ENCODE data around the gene MBTD1. TPM values are rescaled to one million over a fixed set of nuclear protein-coding genes. Genes with fewer than 3 reads are reported as not detected.

The MBTD1 gene
- total and polyA plus RNA-seq, 9 of the 15 experiments (the other 6 are each of a cell fraction or from before 2014, with no cell fraction given) = 2.1 to 26.3 (median 13.3) TPM

DNA sequence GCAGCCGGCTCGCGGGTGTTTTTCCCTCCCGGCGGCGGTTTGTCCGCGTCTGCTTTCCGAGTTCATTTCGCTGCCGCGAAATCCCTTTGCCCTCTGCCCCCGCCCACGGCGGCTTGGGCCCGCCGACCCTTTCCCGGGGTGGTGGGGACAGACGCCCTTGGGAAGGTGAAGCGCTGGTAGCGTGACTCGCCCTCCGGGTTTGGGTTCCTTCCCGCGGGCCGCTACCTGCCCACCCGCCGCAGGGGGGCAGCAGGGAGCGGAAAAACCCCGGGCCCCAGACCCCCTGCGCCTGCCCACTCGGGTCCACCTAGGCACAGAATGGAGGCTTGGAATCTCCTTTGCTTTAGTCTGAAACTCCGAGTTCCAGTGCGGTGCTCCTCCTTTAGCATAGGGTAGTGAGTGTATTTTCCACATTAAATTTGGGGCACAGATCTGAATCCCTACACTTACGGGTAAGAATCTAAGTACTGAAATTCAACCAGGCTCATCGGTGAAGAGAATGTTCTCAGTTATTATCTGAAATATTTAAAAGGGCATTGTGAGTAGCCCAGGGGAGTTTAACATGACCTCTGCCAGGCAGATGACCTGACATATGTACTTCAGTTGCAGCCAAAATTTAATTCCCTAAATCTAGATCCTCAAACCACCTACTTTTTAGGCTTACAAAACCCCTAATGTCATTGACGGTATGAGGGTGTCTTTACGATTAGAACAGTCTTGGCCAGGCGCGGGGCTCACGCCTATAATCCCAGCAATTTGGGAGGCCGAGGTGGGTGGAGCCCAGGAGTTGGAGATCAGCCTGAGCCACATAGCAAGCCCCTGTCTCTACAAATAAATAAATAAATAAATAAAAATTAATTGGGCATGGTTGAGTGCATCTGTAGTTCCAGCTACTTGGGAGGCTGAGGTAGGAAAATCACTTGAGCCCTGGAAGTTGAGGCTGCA lies 92.6 kb downstream of the MBTD1 start (continued):
- TF ChIP-seq NFIC (IDR thresholded peaks at IDR 0.05) (0 out of 2 replicates have a peak, but pooled peaks have one; percentile 4), HCFC1 (IDR thresholded peaks at IDR 0.05; ENCODE audit: low read depth, low read length) (peak; percentile 15; the same call in 1 of the 2 replicates), ARNT (IDR thresholded peaks at IDR 0.05) (no peak), SIX5 (IDR thresholded peaks at IDR 0.05; ENCODE audit: borderline replicate concordance in 1 of 2, insufficient read depth in 1 of 2, low read depth in 1 of 2, low read length in 2 of 2) (no peak), RNF2 (IDR thresholded peaks at IDR 0.05) (no peak), ZNF507 (tag; conservative IDR thresholded peaks at IDR 0.05) (no peak), TCF7 (IDR thresholded peaks at IDR 0.05; ENCODE audit: borderline replicate concordance) (no peak), FOS (IDR thresholded peaks at IDR 0.05; ENCODE audit: extremely low read depth, insufficient read length) (no peak), E2F1 (CRISPR knock-in tag; IDR thresholded peaks at IDR 0.05) (no peak), PRDM10 (IDR thresholded peaks at IDR 0.05; ENCODE audit: partially characterized antibody) (peak; percentile 54), RAD21 (CRISPR knock-in tag; conservative IDR thresholded peaks at IDR 0.05 in 1 of 2, IDR thresholded peaks at IDR 0.05 in 1 of 2) (peak in 1 of 2 experiments; percentile 48; a peak in 2 of 4 replicates), JUND (IDR thresholded peaks at IDR 0.05; ENCODE audit: borderline replicate concordance, low read depth, low read length) (peak; percentile 23; the same call in 1 of the 2 replicates), JUND (tag; IDR thresholded peaks at IDR 0.05; ENCODE audit: borderline replicate concordance, low read depth, low read length) (no peak), CTBP1 (IDR thresholded peaks at IDR 0.05; ENCODE audit: borderline replicate concordance) (0 out of 2 replicates have a peak, but pooled peaks have one; percentile 5)
- TF ChIP-seq, protein P1, sequence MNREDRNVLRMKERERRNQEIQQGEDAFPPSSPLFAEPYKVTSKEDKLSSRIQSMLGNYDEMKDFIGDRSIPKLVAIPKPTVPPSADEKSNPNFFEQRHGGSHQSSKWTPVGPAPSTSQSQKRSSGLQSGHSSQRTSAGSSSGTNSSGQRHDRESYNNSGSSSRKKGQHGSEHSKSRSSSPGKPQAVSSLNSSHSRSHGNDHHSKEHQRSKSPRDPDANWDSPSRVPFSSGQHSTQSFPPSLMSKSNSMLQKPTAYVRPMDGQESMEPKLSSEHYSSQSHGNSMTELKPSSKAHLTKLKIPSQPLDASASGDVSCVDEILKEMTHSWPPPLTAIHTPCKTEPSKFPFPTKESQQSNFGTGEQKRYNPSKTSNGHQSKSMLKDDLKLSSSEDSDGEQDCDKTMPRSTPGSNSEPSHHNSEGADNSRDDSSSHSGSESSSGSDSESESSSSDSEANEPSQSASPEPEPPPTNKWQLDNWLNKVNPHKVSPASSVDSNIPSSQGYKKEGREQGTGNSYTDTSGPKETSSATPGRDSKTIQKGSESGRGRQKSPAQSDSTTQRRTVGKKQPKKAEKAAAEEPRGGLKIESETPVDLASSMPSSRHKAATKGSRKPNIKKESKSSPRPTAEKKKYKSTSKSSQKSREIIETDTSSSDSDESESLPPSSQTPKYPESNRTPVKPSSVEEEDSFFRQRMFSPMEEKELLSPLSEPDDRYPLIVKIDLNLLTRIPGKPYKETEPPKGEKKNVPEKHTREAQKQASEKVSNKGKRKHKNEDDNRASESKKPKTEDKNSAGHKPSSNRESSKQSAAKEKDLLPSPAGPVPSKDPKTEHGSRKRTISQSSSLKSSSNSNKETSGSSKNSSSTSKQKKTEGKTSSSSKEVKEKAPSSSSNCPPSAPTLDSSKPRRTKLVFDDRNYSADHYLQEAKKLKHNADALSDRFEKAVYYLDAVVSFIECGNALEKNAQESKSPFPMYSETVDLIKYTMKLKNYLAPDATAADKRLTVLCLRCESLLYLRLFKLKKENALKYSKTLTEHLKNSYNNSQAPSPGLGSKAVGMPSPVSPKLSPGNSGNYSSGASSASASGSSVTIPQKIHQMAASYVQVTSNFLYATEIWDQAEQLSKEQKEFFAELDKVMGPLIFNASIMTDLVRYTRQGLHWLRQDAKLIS (CRISPR knock-in tag; IDR thresholded peaks at IDR 0.05) = no peak; the same call in 1 of the 2 replicates
